GM13977 (cell line): ENCODE results near the gene ABCB9.
"Not testable (repeated sequence)": the region's sequence is repeated elsewhere in the genome, so short reads cannot be mapped to it uniquely, and the experiment has no call there.

Source experiments
- DNase-seq: peaks from one replicate; pipeline ENCODE4 v3.0.0; 2012; ENCODE audit warnings: low spot score
- CTCF ChIP-seq: IDR thresholded peaks from 2 replicates; pipeline ENCODE4 v1.5.1; 2012; ENCODE audit warnings: mild to moderate bottlenecking, control low read depth; ENCODE audit not compliant: insufficient read depth; ENCODE audit errors: extremely low read depth, missing control alignments
- in situ Hi-C: fragments of 300-500 bp; cut with MboI; formaldehyde crosslinking; loops from one replicate; pipeline ENCODE4 v1.12.0; 2022; ENCODE audit warnings: low sequenced_read_pairs, low pct_unique_long_range_greater_than_20kb, mixed read lengths, inconsistent platforms; ENCODE audit not compliant: unreplicated experiment

The ABCB9 gene

GRCh38 chr12:122909442-122910288 lies 56.6 kb downstream of the ABCB9 start:
- TF ChIP-seq CTCF, result no peak
- no peak for DNase-seq
- in situ Hi-C loops, result no loop called here

DNA sequence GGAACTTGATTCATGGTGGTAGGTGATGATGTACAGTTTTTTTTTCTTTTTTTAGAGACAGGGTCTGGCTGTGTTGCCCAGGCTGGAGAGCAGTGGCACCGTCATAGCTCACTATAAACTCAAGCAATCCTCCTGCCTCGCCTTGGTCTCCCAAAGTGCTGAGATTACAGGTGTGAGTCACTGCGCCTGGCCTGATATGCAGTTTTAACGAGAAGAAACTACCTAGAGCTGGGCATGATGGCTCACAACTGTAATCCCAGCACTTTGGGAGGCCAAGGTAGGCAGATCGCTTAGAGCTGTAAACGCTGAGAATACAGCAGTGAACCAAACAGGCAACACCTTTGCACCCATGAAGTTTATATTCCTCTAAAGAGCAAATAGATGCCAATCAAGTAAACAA lies 57.3 kb downstream of the ABCB9 start:
- DNase-seq, result no peak
- in situ Hi-C loops, result no loop called here
- TF ChIP-seq CTCF, result no peak

DNA sequence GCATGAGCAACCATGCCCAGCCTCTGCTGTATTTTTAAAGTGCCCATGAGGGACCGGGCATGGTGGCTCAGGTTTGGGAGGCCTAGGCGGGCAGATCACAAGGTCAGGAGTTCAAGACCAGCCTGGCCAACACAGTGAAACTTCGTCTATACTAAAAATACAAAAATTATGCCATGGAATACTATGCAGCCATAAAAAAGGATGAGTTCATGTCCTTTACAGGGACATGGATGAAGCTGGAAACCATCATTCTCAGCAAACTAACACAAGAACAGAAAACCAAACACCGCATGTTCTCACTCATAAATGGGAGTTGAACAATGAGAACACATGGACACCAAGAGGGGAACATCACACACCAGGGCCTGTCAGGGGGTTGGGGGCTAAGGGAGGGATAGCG lies 61.0 kb downstream of the ABCB9 start:
- DNase-seq, in situ Hi-C loops: not testable (repeated sequence)

DNA sequence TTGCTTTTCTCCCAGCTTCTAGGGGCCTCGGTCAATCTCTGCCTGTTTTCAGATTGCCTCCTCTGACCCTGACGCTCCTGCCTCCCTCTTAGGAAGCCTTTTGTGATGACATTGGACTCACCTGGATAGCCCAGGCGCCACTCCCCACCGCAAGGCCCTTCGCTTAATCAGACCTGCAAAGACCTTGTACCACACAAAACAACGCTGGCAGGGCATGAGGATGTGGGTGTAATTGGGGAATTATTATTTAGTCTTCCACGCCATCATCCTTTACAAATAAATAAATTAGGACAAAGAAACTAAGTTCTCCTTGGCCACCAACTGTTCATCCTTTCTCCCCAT lies 62.6 kb downstream of the ABCB9 start:
- DNase-seq, result no peak
- TF ChIP-seq CTCF, result no peak
- in situ Hi-C loops, result no loop called here

DNA sequence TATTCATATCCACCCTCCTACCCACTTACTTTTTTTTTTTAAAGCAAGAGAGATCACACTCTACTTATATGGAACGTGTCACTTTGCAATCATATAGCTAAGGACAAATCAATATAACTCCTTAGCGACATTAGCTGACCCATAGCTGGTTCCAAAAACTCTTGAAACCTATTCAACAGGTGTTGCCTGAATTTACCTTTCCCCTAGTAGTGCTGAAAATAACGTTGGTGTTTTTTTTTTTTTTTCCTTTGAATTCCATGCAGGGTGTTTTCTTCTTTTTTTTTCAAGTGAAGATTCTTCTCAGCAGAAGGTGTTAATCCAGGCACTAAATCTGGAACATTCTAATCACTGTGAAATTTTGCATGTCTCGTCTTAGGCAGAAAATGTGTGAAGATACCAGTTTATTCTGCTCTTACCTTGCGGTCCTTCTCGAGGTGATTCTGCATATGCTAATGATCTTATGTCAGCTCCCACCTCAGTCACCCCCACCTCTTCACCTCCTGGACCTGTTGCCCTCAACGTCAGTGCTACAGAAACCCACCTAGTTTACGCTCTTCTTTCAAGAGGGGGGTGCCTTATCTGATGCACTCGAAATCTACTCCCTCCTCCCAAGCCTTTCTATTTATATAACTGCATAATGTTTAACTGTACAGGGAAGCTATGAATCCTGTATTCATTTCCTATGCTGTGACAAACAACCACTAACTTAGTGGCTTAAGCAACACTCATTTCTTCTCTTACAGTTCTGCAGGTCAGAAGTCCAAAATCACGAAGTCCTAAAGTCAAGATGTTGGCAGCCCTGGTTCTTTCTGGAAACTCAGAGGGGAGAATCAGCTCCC lies 63.2 kb downstream of the ABCB9 start:
- no peak for TF ChIP-seq CTCF
- DNase-seq, result no peak
- in situ Hi-C loops, result no loop called here

GRCh38 chr12:122899887-122900286 lies 66.4 kb downstream of the ABCB9 start:
- DNase-seq, result no peak
- in situ Hi-C loops, result no loop called here
- TF ChIP-seq CTCF, result no peak

DNA sequence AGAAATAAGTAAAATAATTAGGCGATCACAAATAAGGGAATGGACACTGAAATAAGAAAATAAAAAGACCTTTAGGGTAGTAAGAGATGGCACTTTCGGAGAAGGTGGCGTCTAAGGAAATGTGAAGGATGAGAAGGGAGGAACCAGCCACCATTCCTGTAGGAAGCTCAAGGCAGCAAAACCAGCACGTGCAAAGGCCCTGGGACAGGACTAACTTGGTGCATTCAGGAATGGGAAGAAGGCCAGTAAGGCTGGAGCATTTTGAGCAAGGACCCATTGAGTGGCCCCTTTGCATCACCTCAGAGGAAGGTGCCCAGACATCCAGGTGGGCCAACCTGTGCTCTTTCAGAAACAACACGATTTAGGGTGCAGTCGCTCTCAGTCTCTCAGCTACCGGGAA lies 69.6 kb downstream of the ABCB9 start:
- TF ChIP-seq CTCF, result no peak
- DNase-seq, result no peak
- in situ Hi-C loops, result no loop called here
